ENCODE data around the gene GLCCI1. TPM values are rescaled to one million over a fixed set of nuclear protein-coding genes. Genes with fewer than 3 reads are reported as not detected.
"Not testable (repeated sequence)": the region's sequence is repeated elsewhere in the genome, so short reads cannot be mapped to it uniquely, and the experiment has no call there.

Gene GLCCI1
- total RNA-seq, 2 donors from 2014 or later: 7.5 to 8.3 TPM

- TF ChIP-seq, protein P1, sequence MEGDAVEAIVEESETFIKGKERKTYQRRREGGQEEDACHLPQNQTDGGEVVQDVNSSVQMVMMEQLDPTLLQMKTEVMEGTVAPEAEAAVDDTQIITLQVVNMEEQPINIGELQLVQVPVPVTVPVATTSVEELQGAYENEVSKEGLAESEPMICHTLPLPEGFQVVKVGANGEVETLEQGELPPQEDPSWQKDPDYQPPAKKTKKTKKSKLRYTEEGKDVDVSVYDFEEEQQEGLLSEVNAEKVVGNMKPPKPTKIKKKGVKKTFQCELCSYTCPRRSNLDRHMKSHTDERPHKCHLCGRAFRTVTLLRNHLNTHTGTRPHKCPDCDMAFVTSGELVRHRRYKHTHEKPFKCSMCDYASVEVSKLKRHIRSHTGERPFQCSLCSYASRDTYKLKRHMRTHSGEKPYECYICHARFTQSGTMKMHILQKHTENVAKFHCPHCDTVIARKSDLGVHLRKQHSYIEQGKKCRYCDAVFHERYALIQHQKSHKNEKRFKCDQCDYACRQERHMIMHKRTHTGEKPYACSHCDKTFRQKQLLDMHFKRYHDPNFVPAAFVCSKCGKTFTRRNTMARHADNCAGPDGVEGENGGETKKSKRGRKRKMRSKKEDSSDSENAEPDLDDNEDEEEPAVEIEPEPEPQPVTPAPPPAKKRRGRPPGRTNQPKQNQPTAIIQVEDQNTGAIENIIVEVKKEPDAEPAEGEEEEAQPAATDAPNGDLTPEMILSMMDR (IDR thresholded peaks at IDR 0.05): no peak
- intact Hi-C loops (cut with DNase I): no loop called here
- Histone ChIP-seq H3K9me3 (no peaks in the 10 kb centered on the region), H3K4me3 (no peak overlapping the region), H3K9ac (ENCODE audit: low read depth in 2 of 2, low read length in 2 of 2) (no peak overlapping the region), H3K4me1 (no peaks in the 10 kb centered on the region), H3K27ac (no peak overlapping the region), H3K36me3 (no peaks in the 10 kb centered on the region), H3K27me3 (no peaks in the 10 kb centered on the region)
- no peak for DNase-seq
Observed at GRCh38 chr7:8058322-8058721, 89.7 kb downstream of the GLCCI1 start.

DNA sequence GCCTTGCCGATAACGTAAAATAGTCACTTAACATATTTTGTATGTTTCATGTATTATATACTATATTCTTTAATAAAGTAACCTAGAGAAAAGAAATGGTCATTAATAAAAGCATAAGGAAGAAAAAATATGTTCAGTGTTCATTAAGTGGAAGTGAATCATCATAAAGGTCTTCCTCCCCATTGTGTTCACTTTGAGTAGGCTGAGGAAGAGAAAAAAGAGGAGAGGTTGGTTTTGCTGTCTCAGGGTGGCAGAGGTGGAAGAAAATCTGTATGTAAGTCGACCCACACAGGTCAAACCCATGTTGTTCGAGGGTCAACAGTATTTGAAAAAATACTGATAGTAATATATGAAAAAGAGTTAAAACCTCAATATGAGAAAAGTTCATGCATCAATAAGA, 90.3 kb downstream of the GLCCI1 start:
- TF ChIP-seq, protein P1 (IDR thresholded peaks at IDR 0.05): no peak
- no peaks in the 10 kb centered on the region for H3K27me3 ChIP-seq
- H3K4me1 ChIP-seq: no peaks in the 10 kb centered on the region
- no peak overlapping the region for H3K9ac ChIP-seq (ENCODE audit: low read depth in 2 of 2, low read length in 2 of 2)
- no peak overlapping the region for H3K4me3 ChIP-seq
- no peak for DNase-seq
- intact Hi-C loops (cut with DNase I): no loop called here
- H3K27ac ChIP-seq: no peak overlapping the region
- no peaks in the 10 kb centered on the region for H3K36me3 ChIP-seq
- H3K9me3 ChIP-seq: no peaks in the 10 kb centered on the region

- Histone ChIP-seq H3K4me1 (no peaks in the 10 kb centered on the region), H3K4me3 (no peak overlapping the region), H3K9me3 (no peaks in the 10 kb centered on the region), H3K36me3 (no peaks in the 10 kb centered on the region), H3K27me3 (no peaks in the 10 kb centered on the region), H3K9ac (ENCODE audit: low read depth in 2 of 2, low read length in 2 of 2) (no peak overlapping the region), H3K27ac (no peak overlapping the region)
- TF ChIP-seq, protein P1 (IDR thresholded peaks at IDR 0.05): no peak
- no peak for DNase-seq
- intact Hi-C loops (cut with DNase I): no loop called here
Observed at GRCh38 chr7:8060241-8060640, 91.6 kb downstream of the GLCCI1 start.

GRCh38 chr7:8063300-8063699, 94.7 kb downstream of the GLCCI1 start:
- H3K27ac ChIP-seq; H3K9ac ChIP-seq (ENCODE audit: low read depth in 2 of 2, low read length in 2 of 2); H3K9me3 ChIP-seq; H3K4me3 ChIP-seq; intact Hi-C loops (cut with DNase I); H3K27me3 ChIP-seq; DNase-seq; H3K36me3 ChIP-seq; H3K4me1 ChIP-seq: not testable (repeated sequence)

DNA sequence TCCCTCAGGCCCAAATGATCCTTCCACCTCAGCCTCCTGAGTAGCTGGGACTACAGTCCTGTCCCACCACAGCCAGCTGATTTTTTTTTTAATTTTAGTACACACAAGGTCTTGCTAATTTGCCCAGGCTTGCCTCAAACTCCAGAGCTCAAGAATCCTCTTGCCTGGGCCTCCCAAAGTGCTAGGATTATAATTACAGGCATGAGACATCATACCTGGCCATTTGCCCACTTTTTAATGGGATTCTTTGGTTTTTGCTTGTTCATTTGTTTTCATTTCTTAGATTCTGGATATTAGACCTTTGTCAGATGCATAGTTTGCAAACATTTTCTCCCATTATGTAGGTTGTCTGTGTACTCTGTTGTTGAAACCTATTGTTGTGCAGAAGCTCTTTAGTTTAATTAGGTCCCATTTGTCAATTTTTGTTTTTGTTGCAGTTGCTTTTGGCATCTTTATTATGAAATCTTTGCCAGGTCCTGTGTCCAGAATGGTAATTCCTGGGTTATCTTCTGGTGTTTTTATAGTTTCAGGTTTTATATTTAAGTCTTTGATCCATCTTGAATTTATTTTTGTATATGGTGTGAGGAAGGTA, 95.2 kb downstream of the GLCCI1 start:
- H3K4me1 ChIP-seq: no peaks in the 10 kb centered on the region
- H3K27ac ChIP-seq: no peak overlapping the region
- no peak overlapping the region for H3K4me3 ChIP-seq
- H3K9me3 ChIP-seq: no peaks in the 10 kb centered on the region
- DNase-seq: no peak
- no peaks in the 10 kb centered on the region for H3K27me3 ChIP-seq
- TF ChIP-seq, protein P1 (IDR thresholded peaks at IDR 0.05): no peak
- no peaks in the 10 kb centered on the region for H3K36me3 ChIP-seq
- no peak overlapping the region for H3K9ac ChIP-seq (ENCODE audit: low read depth in 2 of 2, low read length in 2 of 2)
- intact Hi-C loops (cut with DNase I): no loop called here

GRCh38 chr7:8064828-8065227, 96.2 kb downstream of the GLCCI1 start:
- H3K9ac ChIP-seq (ENCODE audit: low read depth in 2 of 2, low read length in 2 of 2): no peak overlapping the region
- no peaks in the 10 kb centered on the region for H3K27me3 ChIP-seq
- no peaks in the 10 kb centered on the region for H3K9me3 ChIP-seq
- no peaks in the 10 kb centered on the region for H3K4me1 ChIP-seq
- H3K27ac ChIP-seq: no peak overlapping the region
- TF ChIP-seq, protein P1 (IDR thresholded peaks at IDR 0.05): no peak
- no peaks in the 10 kb centered on the region for H3K36me3 ChIP-seq
- H3K4me3 ChIP-seq: no peak overlapping the region
- intact Hi-C loops (cut with DNase I): no loop called here
- no peak for DNase-seq

Data from colonic mucosa (tissue), 4 donors.